ENCODE data around the gene CFAP73.

CFAP73 gene

DNA sequence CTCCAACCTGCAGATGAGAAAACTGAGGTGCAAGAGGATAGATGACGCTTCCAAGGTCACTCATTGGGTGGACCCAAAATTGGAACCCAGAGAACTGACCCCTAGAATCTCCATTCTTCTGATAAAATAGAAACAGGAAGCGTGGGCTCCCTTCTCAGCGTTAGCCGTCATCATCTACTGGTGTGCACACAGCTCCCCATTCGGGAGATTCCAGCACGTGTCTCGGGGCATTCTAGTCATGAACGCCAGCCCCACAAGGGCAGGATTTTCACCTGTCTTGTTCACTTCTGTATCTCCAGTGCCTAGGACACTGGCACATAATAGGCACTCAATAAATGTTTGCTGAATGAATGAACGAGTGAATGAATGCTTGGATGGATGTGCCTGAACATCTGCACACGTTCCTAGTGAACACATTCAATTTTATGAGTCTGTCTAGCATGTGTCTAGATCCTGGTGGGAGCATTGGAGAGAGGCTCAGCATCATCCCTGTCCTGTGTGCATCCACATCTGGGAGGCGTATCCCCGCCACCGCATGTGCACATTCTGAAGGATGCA lies 44.5 kb upstream of the CFAP73 start:
- H3K27me3 ChIP-seq (replicated peaks), result peaks cover 8% of the 10 kb centered on the region
- TF ChIP-seq CTCF (IDR thresholded peaks at IDR 0.05; ENCODE audit: low read depth, low read length, missing control alignments), result no peak
- no peak overlapping the region for H3K4me3 ChIP-seq (ENCODE audit: low read depth, low read length)
- no peaks in the 10 kb centered on the region for H3K36me3 ChIP-seq (replicated peaks)
- in situ Hi-C loops (cut with HindIII; ENCODE audit: low pct_ligation_motif_present, low sequenced_read_pairs), result no loop called here
- H3K27ac ChIP-seq, result no peak overlapping the region
- no peak for DNase-seq

DNA sequence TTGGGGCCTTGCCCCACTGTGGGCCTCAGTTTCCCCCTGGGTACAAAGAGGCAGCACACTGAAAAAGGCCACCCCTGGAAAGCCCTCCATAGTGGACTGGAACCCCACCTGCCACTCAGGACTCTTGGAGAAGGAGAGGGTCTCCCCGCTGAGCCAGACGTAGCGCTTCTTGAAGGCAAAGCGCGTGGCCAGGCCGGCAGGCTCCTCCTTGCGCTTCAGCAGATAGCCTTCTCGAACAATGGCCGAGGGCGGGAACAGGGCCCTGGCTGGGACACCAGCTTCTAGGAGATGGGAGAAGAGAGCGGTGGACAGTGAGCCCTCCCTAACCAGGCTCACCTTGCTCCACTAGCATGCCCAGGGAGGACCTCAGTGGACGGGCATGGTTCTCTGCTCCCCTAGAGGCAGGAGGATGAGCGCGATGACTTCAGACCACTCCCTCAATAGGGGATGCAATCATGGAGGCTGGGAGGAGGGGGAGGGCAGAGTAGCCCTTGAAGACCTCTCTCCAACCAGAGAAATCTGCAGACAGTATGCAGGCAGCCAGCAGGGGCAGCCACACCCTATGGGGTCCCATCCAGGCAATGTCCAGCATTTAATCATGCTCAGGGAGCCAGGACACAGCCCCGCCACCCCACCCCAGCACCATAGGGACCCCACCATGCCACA lies 43.8 kb upstream of the CFAP73 start:
- no peak for TF ChIP-seq CTCF (IDR thresholded peaks at IDR 0.05; ENCODE audit: low read depth, low read length, missing control alignments)
- H3K27me3 ChIP-seq (replicated peaks), result peaks cover 8% of the 10 kb centered on the region
- H3K4me3 ChIP-seq (ENCODE audit: low read depth, low read length), result no peak overlapping the region
- no peak overlapping the region for H3K27ac ChIP-seq
- no peak for DNase-seq
- no peaks in the 10 kb centered on the region for H3K36me3 ChIP-seq (replicated peaks)
- in situ Hi-C loops (cut with HindIII; ENCODE audit: low pct_ligation_motif_present, low sequenced_read_pairs), result no loop called here

GRCh38 chr12:113106361-113106760 lies 43.2 kb upstream of the CFAP73 start:
- in situ Hi-C loops (cut with HindIII; ENCODE audit: low pct_ligation_motif_present, low sequenced_read_pairs), result no loop called here
- Histone ChIP-seq H3K36me3 (replicated peaks) (no peaks in the 10 kb centered on the region), H3K27me3 (replicated peaks) (peaks cover 9% of the 10 kb centered on the region), H3K4me3 (ENCODE audit: low read depth, low read length) (no peak overlapping the region), H3K27ac (no peak overlapping the region)
- DNase-seq, result no peak
- no peak for TF ChIP-seq CTCF (IDR thresholded peaks at IDR 0.05; ENCODE audit: low read depth, low read length, missing control alignments)

GRCh38 chr12:113108308-113108707 lies 41.2 kb upstream of the CFAP73 start:
- no peak overlapping the region for H3K27ac ChIP-seq
- peaks cover 20% of the 10 kb centered on the region for H3K27me3 ChIP-seq (replicated peaks)
- H3K4me3 ChIP-seq (ENCODE audit: low read depth, low read length), result no peak overlapping the region
- no peak for TF ChIP-seq CTCF (IDR thresholded peaks at IDR 0.05; ENCODE audit: low read depth, low read length, missing control alignments)
- DNase-seq, result no peak
- in situ Hi-C loops (cut with HindIII; ENCODE audit: low pct_ligation_motif_present, low sequenced_read_pairs), result no loop called here
- H3K36me3 ChIP-seq (replicated peaks), result no peaks in the 10 kb centered on the region

DNA sequence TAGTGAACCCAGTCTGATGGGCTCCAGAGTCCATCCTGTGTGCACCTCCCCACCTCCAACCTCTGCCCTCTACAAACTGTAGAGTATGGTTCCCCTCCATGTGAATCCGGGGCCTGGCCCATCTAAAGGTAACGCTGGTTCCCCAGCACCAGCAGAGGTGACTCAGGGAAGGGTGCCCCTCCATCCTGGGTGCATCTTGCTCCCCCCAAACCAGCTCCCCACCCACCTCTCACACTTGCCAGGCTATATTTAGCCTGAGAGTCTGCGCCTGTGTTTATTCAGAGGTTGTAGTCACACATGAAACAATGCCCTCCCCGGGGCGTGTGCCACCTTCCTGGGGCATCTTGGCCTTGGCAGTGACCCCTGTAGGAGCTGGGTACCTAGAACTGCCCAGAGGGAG lies 40.2 kb upstream of the CFAP73 start:
- H3K36me3 ChIP-seq (replicated peaks), result no peaks in the 10 kb centered on the region
- in situ Hi-C loops (cut with HindIII; ENCODE audit: low pct_ligation_motif_present, low sequenced_read_pairs), result no loop called here
- no peak for DNase-seq
- peaks cover 17% of the 10 kb centered on the region for H3K27me3 ChIP-seq (replicated peaks)
- no peak for TF ChIP-seq CTCF (IDR thresholded peaks at IDR 0.05; ENCODE audit: low read depth, low read length, missing control alignments)
- no peak overlapping the region for H3K4me3 ChIP-seq (ENCODE audit: low read depth, low read length)
- no peak overlapping the region for H3K27ac ChIP-seq

Measured in brain microvascular endothelial cell (primary cell).